ENCODE results near the gene PTPN9.

DNA sequence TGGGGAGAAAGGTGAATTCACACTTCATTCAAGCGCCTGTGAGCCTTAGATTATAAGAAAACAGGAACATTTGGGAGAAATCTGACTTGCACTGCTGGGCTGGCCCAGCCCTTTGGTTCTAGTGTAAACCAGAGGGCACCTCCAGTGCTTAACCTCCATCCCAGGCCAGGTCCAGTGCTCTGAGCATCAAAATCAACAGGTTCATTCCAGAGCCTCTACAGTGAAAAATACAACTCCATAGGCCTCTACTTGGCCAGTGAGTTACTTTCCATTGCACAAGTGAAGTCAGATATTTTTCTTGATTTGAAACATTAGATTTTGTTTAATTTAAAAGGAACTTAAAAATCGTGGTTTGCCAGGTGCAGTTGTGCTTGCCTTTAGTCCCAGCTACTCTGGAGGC lies 43.4 kb upstream of the PTPN9 start:
- no peak for TF ChIP-seq CTCF (optimal IDR thresholded peaks at IDR 0.05 in 1 of 3, IDR thresholded peaks at IDR 0.05 in 1 of 3, conservative IDR thresholded peaks at IDR 0.05 in 1 of 3; ENCODE audit: extremely low read depth in 1 of 3, insufficient read depth in 2 of 3, low read length in 3 of 3)
- TF ChIP-seq EZH2 (IDR thresholded peaks at IDR 0.05; ENCODE audit: low read length) = no peak

All from keratinocyte (primary cell).